Measurements from ENCODE around the gene ADAMTS8. TPM values are rescaled to one million over a fixed set of nuclear protein-coding genes. Genes with fewer than 3 reads are reported as not detected.

Gene ADAMTS8
- total and polyA plus RNA-seq, 11 donors = 0.12 to 2.8 (median 0.87) TPM

GRCh38 chr11:130403967-130404366, 24.4 kb downstream of the ADAMTS8 start:
- H3K36me3 ChIP-seq = no peaks in the 10 kb centered on the region
- no peak overlapping the region for H3K4me3 ChIP-seq
- H3K27ac ChIP-seq = peak overlapping the region in 9 of 12 donors; percentile 4 to 80 (median 63)
- no peak for TF ChIP-seq CTCF (IDR thresholded peaks at IDR 0.05)
- TF ChIP-seq POLR2A (IDR thresholded peaks at IDR 0.05) = no peak
- H3K4me1 ChIP-seq = peaks cover 0 to 52% (median 21%) of the 10 kb centered on the region in 12 donors
- H3K9me3 ChIP-seq = no peaks in the 10 kb centered on the region
- intact Hi-C loops (cut with DNase I) = loop anchor here in 1 of 10 donors (5.0 kb wide), 2 partner anchors 92 to 192 kb away; partner anchors contain the start of gene ZBTB44
- ATAC-seq (no peak), DNase-seq (no peak)
- no peaks in the 10 kb centered on the region for H3K27me3 ChIP-seq
- 85 to 88% (median 87%) methylated on average over 3 of the region's 3 CpGs for WGBS, 4 donors

DNA sequence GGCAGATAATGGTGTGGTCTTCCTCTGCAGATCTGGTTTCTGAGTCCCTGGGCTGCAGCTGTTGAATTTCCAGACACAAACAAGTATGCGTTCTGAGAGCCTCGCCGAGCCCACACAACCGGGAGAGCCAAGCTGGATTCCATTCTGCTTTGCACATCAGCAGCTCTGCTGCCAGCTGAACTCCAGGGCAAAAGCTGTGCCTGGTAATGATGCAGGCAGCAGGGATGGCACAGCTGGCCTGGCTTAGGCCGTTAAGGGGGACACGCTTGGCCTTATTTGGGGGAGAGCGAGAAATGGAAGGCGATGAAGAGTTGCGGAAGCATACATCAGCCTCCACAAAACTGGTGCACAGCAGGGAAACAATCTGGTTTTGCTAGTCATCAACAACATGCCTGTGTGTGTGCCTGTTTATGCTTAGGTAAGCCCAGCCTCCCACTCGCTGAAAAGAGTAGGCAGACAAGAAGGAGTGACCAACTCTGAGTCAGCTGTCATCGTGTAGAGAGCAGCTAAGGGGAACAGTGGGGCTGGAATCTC, 25.1 kb downstream of the ADAMTS8 start:
- H3K27me3 ChIP-seq = no peaks in the 10 kb centered on the region
- no peaks in the 10 kb centered on the region for H3K36me3 ChIP-seq
- ATAC-seq (peak; percentile 62 to 81 (median 76)), DNase-seq (peak; percentile 59 to 83 (median 74))
- H3K27ac ChIP-seq = peak overlapping the region in 11 of 12 donors; percentile 4 to 80 (median 56)
- TF ChIP-seq POLR2A (IDR thresholded peaks at IDR 0.05) (no peak), CTCF (IDR thresholded peaks at IDR 0.05) (no peak)
- no peaks in the 10 kb centered on the region for H3K9me3 ChIP-seq
- WGBS, 4 donors = 38 to 51% (median 44%) methylated on average over 11 of the region's 11 CpGs
- peaks cover 0 to 48% (median 21%) of the 10 kb centered on the region in 12 donors for H3K4me1 ChIP-seq
- intact Hi-C loops (cut with DNase I) = loop anchor here in 1 of 10 donors (5.0 kb wide), 2 partner anchors 91 to 191 kb away; partner anchors contain the start of gene ZBTB44
- no peak overlapping the region for H3K4me3 ChIP-seq

- TF ChIP-seq POLR2A (IDR thresholded peaks at IDR 0.05) (no peak), CTCF (IDR thresholded peaks at IDR 0.05) (no peak)
- H3K4me3 ChIP-seq = no peak overlapping the region
- no peaks in the 10 kb centered on the region for H3K36me3 ChIP-seq
- intact Hi-C loops (cut with DNase I) = loop anchor here in 1 of 10 donors (5.0 kb wide), 2 partner anchors 90 to 190 kb away; partner anchors contain the start of gene ZBTB44
- no peaks in the 10 kb centered on the region for H3K9me3 ChIP-seq
- WGBS, 4 donors = 57 to 69% (median 65%) methylated on average over 2 of the region's 2 CpGs
- no peaks in the 10 kb centered on the region for H3K27me3 ChIP-seq
- peak overlapping the region in 8 of 12 donors; percentile 44 to 80 (median 70) for H3K27ac ChIP-seq
- DNase-seq (no peak), ATAC-seq (no peak)
- peaks cover 0 to 41% (median 19%) of the 10 kb centered on the region in 12 donors for H3K4me1 ChIP-seq
These were observed 25.8 kb downstream of the ADAMTS8 start for GRCh38 chr11:130402570-130402969.

- H3K4me1 ChIP-seq = peaks cover 0 to 41% (median 19%) of the 10 kb centered on the region in 12 donors
- DNase-seq (peak in 2 of 5 donors; percentile 43 to 49), ATAC-seq (peak in 3 of 4 donors; percentile 37 to 59 (median 47))
- H3K27me3 ChIP-seq = no peaks in the 10 kb centered on the region
- intact Hi-C loops (cut with DNase I) = loop anchor here in 1 of 10 donors (5.0 kb wide), 2 partner anchors 89 to 189 kb away; partner anchors contain the start of gene ZBTB44
- no peaks in the 10 kb centered on the region for H3K9me3 ChIP-seq
- peak overlapping the region in 8 of 12 donors; percentile 5 to 77 (median 56) for H3K27ac ChIP-seq
- WGBS, 4 donors = 35 to 51% (median 44%) methylated on average over 13 of the region's 13 CpGs
- H3K36me3 ChIP-seq = no peaks in the 10 kb centered on the region
- H3K4me3 ChIP-seq = no peak overlapping the region
- TF ChIP-seq POLR2A (IDR thresholded peaks at IDR 0.05) = no peak
- no peak for TF ChIP-seq CTCF (IDR thresholded peaks at IDR 0.05)
These were observed 27.5 kb downstream of the ADAMTS8 start for GRCh38 chr11:130400781-130401483.

Measured in heart left ventricle (tissue), 16 donors.